Kidney (tissue), 14 donors: Measurements from ENCODE around the gene TMEM169. TPM values are rescaled to one million over a fixed set of nuclear protein-coding genes. Genes with fewer than 3 reads are reported as not detected.

Experiments used
- DNase-seq, 5 donors: peaks; one replicate each; pipeline ENCODE4 v3.0.0-alpha.2; 2013 to 2020
- FAIRE-seq: peaks from 2 replicates; lab custom pipeline; 2012; peaks lifted over from hg19 to GRCh38; lab: Jason Lieb, UNC
- H3K27ac ChIP-seq, 2 donors: one replicate each; pipeline ENCODE4 v1.7.0; 2013; ENCODE audit warnings: low read depth in 2 of 2, low read length in 2 of 2, inconsistent platforms in 1 of 2
- H3K27me3 ChIP-seq: one replicate; pipeline ENCODE4 v1.7.1; 2013; ENCODE audit warnings: low read length, inconsistent platforms; ENCODE audit not compliant: control insufficient read depth, insufficient read depth
- H3K36me3 ChIP-seq, 3 donors: one replicate each; pipeline versions ENCODE4 v1.7.0 to v1.7.1; 2013; ENCODE audit warnings: low read length in 3 of 3, control low read depth in 1 of 3, inconsistent platforms in 1 of 3; ENCODE audit not compliant: insufficient read depth in 3 of 3, control insufficient read depth in 2 of 3
- H3K4me1 ChIP-seq, 3 donors: one replicate each; pipeline versions ENCODE4 v1.7.0 to v1.7.1; 2013; ENCODE audit warnings: low read length in 3 of 3, inconsistent platforms in 1 of 3, low read depth in 1 of 3; ENCODE audit not compliant: control insufficient read depth in 2 of 3, insufficient read depth in 2 of 3
- H3K4me3 ChIP-seq, 3 donors: one replicate each; pipeline versions ENCODE4 v1.7.0 to v1.8.1; 2013; ENCODE audit warnings: low read length in 3 of 3, control low read depth in 1 of 3, inconsistent platforms in 1 of 3
- H3K9ac ChIP-seq, 3 donors: one replicate each; pipeline versions ENCODE4 v1.7.0 to v1.7.1; 2013; ENCODE audit warnings: low read length in 3 of 3, control low read depth in 1 of 3, inconsistent platforms in 1 of 3
- H3K9me3 ChIP-seq, 3 donors: one replicate each; pipeline versions ENCODE4 v1.7.0 to v1.7.1; 2013; ENCODE audit warnings: low read length in 3 of 3, control low read depth in 1 of 3, inconsistent platforms in 1 of 3; ENCODE audit not compliant: control insufficient read depth in 2 of 3, insufficient read depth in 1 of 3
- CTCF ChIP-seq: IDR thresholded peaks from 3 replicates; pipeline ENCODE4 v1.5.1; 2012; ENCODE audit warnings: mild to moderate bottlenecking, moderate library complexity, borderline replicate concordance; ENCODE audit not compliant: insufficient read depth; ENCODE audit errors: extremely low read depth
- intact Hi-C: fragments of 100-400 bp; cut with DNase I; formaldehyde crosslinking; loops from one replicate; pipeline ENCODE4 v1.11.1; 2022
- polyA plus RNA-seq: library from polyadenylated mRNA; stranded (reverse); fragments of 350-450 nt; fragmentation: Illumina TruSeq; extraction: RNeasy Lipid Tissue Mini Kit (QIAGEN cat#74804); gene quantifications from one replicate; pipeline ENCODE4 v1.2.3, GENCODE V29; 2014; ENCODE audit warnings: low read depth, low replicate concordance; ENCODE audit not compliant: insufficient read depth
- total RNA-seq: library from RNA; stranded (reverse); fragmentation: NEBNext Ultra II Directional; extraction: Animal tissue kit (Norgen Biotek cat#: 25700); gene quantifications from one replicate; pipeline ENCODE4 v1.2.1, GENCODE V29; 2021
- donor health status: control.
- donor health status: control.
- donor health status: control.
- donor health status: control.
- donor health status: control.
- donor health status: DM: yes; HTN: yes; CAD: no.
- donor health status: Normal renal cell carcinoma (clear cell type).

TMEM169 gene
- total and polyA plus RNA-seq, 2 donors from 2014 or later, result 1.6 to 4.6 TPM

DNA sequence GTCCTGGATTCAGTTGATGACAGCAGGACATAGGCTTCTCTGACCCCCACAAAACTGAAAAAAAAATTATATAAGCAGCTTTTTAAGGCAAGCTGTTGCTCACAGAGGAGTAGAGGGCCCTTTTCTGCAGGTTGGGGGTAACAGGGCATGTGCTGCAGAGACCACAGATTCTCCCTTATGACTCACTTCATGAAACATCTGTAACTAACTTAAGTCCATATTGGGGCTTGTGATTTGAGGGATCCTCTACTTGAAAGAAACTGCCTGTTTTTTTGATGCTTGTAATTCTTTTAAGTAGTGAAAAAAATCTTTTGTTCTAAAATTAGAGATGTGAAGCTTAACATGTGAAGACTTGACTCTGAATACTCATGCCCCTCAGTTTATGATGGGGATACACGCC is 60.8 kb downstream of the TMEM169 start:
- DNase-seq (no peak), FAIRE-seq (no peak)
- H3K27ac ChIP-seq, result no peak overlapping the region
- H3K27me3 ChIP-seq, result no peaks in the 10 kb centered on the region
- no peaks in the 10 kb centered on the region for H3K4me1 ChIP-seq
- H3K9me3 ChIP-seq, result no peaks in the 10 kb centered on the region
- H3K4me3 ChIP-seq, result no peak overlapping the region
- intact Hi-C loops, result no loop called here
- no peak for TF ChIP-seq CTCF
- H3K9ac ChIP-seq, result no peak overlapping the region
- peaks cover 20 to 47% (median 39%) of the 10 kb centered on the region in 3 donors for H3K36me3 ChIP-seq

- no peak for FAIRE-seq
- Histone ChIP-seq H3K27me3 (no peaks in the 10 kb centered on the region), H3K4me1 (no peaks in the 10 kb centered on the region), H3K4me3 (no peak overlapping the region), H3K9ac (no peak overlapping the region), H3K9me3 (no peaks in the 10 kb centered on the region), H3K36me3 (peaks cover 17 to 45% (median 36%) of the 10 kb centered on the region in 3 donors), H3K27ac (no peak overlapping the region)
- intact Hi-C loops, result no loop called here
- no peak for TF ChIP-seq CTCF
- no peak for DNase-seq
Observed at GRCh38 chr2:216144372-216144771, 62.7 kb downstream of the TMEM169 start.

DNA sequence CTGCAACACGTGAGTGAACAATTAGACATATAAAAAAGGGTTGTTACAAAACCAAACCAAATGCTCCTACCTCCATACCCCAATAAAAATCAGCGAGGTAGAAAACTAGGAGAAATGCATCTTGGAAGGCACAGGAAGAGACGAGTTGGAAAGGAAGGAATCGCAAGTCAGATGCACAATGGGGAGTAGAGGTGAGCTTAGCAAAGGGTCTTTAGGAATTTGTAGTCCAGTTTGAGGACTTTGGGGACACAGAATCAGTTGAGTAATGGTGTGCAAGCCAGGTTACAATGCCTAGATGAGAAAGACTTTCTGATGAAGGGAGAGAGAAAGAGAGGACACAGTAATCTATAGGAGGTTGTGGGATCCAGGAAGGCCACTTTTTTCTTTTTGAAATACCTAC is 63.1 kb downstream of the TMEM169 start:
- intact Hi-C loops, result no loop called here
- H3K9me3 ChIP-seq, result no peaks in the 10 kb centered on the region
- TF ChIP-seq CTCF, result no peak
- H3K27ac ChIP-seq, result no peak overlapping the region
- FAIRE-seq (no peak), DNase-seq (no peak)
- peaks cover 17 to 50% (median 35%) of the 10 kb centered on the region in 3 donors for H3K36me3 ChIP-seq
- H3K9ac ChIP-seq, result no peak overlapping the region
- H3K4me3 ChIP-seq, result no peak overlapping the region
- H3K27me3 ChIP-seq, result no peaks in the 10 kb centered on the region
- H3K4me1 ChIP-seq, result no peaks in the 10 kb centered on the region

- no peak for FAIRE-seq
- H3K9ac ChIP-seq, result no peak overlapping the region
- no peaks in the 10 kb centered on the region for H3K27me3 ChIP-seq
- H3K27ac ChIP-seq, result no peak overlapping the region
- H3K9me3 ChIP-seq, result no peaks in the 10 kb centered on the region
- no peaks in the 10 kb centered on the region for H3K4me1 ChIP-seq
- no peak for TF ChIP-seq CTCF
- H3K36me3 ChIP-seq, result peaks cover 22 to 66% (median 30%) of the 10 kb centered on the region in 3 donors
- no peak overlapping the region for H3K4me3 ChIP-seq
- no peak for DNase-seq
- intact Hi-C loops, result no loop called here
Observed at GRCh38 chr2:216146573-216146972, 64.9 kb downstream of the TMEM169 start.
